ENCODE results near the gene MYBPC2. TPM values are rescaled to one million over a fixed set of nuclear protein-coding genes. Genes with fewer than 3 reads are reported as not detected.

The MYBPC2 gene
- total and polyA plus RNA-seq, 9 of the 15 experiments (the other 6 are each of a cell fraction or from before 2014, with no cell fraction given): 0.01 to 0.14 (median 0.04) TPM; not detected in 6

GRCh38 chr19:50498219-50499056 lies 65.7 kb downstream of the MYBPC2 start:
- Histone ChIP-seq H3K9me1 (ENCODE audit: control insufficient read depth, insufficient read depth, low read length) (no peaks in the 10 kb centered on the region), H3K9ac (ENCODE audit: insufficient read depth in 1 of 2, low read depth in 2 of 2, low read length in 2 of 2) (no peak overlapping the region), H3K27ac (ENCODE audit: extremely low read depth, low read depth, low read length) (no peak overlapping the region), H3K79me2 (ENCODE audit: control insufficient read depth, insufficient read depth, low read length) (no peaks in the 10 kb centered on the region), H3K36me3 (ENCODE audit: control insufficient read depth, insufficient read depth, low read length) (no peaks in the 10 kb centered on the region), H3K9me3 (replicated peaks; ENCODE audit: control insufficient read depth, insufficient read depth, low read depth, low read length) (no peaks in the 10 kb centered on the region), H2AFZ (ENCODE audit: low read depth, low read length) (no peak overlapping the region), H3K4me2 (ENCODE audit: insufficient read depth, low read length) (no peak overlapping the region), H3K4me1 (replicated peaks in 1 of 2; ENCODE audit: control insufficient read depth in 2 of 2, insufficient read depth in 2 of 2, low read length in 2 of 2) (peaks cover 0 to 29% of the 10 kb centered on the region in 2 experiments; a peak in 3 of 5 replicates), H3K4me3 (no peak overlapping the region), H4K20me1 (replicated peaks; ENCODE audit: control insufficient read depth, insufficient read depth, low read length) (no peaks in the 10 kb centered on the region), H3K27me3 (ENCODE audit: control insufficient read depth in 2 of 2, insufficient read depth in 2 of 2, low read length in 2 of 2) (no peaks in the 10 kb centered on the region)
- ATAC-seq: no peak
- 25% methylated on average over 7 of the region's 11 CpGs for WGBS (ENCODE audit: insufficient coverage, low coverage, missing lambda C conversion rate)
- no peak for DNase-seq (ENCODE audit: extremely low read depth in 1 of 4, low spot score in 3 of 4)
- TF ChIP-seq KDM1A (IDR thresholded peaks at IDR 0.05) (peak; percentile 7 to 35; a peak in 1 of 4 replicates), THRAP3 (IDR thresholded peaks at IDR 0.05; ENCODE audit: borderline replicate concordance) (no peak), BCOR (IDR thresholded peaks at IDR 0.05) (peak; percentile 62; the same call in 1 of the 2 replicates), NKRF (IDR thresholded peaks at IDR 0.05; ENCODE audit: borderline replicate concordance) (peak; percentile 45; the same call in 1 of the 2 replicates), PHF20 (IDR thresholded peaks at IDR 0.05; ENCODE audit: partially characterized antibody) (peak; percentile 69), SMARCC2 (IDR thresholded peaks at IDR 0.05; ENCODE audit: low read depth) (no peak), CSDE1 (IDR thresholded peaks at IDR 0.05) (no peak), ZBTB26 (CRISPR knock-in tag; IDR thresholded peaks at IDR 0.05) (0 out of 2 replicates have a peak, but pooled peaks have one; percentile 15), HDAC1 (IDR thresholded peaks at IDR 0.05) (peak in 1 of 2 experiments; percentile 34; a peak in 1 of 4 replicates), GATAD2A (IDR thresholded peaks at IDR 0.05) (0 out of 2 replicates have a peak, but pooled peaks have one; percentile 39)
- in situ Hi-C loops (cut with MboI) (no loop called here), intact Hi-C loops (cut with micrococcal nuclease) (no loop called here)
- CTCF ChIA-PET (ENCODE audit: low intra/inter-chr PET ratio): no interaction called here
- BruUV-seq (replicated peaks): no TSS peak
- FAIRE-seq: no peak
- POLR2A ChIA-PET: no interaction called here

Measured in K562 (cell line).